Glomerular visceral epithelial cell (primary cell): ENCODE measurements around the gene HHIPL1.
A peak's percentile ranks its signal among the peaks of the same experiment; 100 is the strongest.
"Not testable (repeated sequence)": the region's sequence is repeated elsewhere in the genome, so short reads cannot be mapped to it uniquely, and the experiment has no call there.

Experiments used
- DNase-seq: peaks from one replicate; pipeline ENCODE4 v3.0.0-alpha.2; 2016; ENCODE audit errors: extremely low spot score

The HHIPL1 gene

DNA sequence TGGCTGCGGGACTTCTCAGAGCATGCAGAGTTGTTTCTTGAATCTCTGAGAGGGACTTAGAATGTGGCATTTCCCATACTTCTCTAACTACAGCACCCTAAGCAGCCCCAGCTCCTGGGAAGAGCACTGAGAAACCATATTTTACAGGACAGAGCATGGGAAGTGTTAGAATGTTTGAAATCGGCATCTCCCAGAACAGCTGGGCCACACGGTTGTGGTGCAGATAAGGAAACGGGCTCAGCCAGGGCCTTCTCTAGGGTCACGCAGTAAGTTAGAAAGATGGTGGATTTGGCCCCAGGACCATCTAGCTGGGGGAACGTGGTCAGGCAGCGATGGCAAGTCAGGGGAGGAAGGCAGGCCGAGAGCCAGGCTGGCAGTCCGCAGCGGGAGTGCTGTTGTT is 10.5 kb upstream of the HHIPL1 start:
- DNase-seq: no peak

DNA sequence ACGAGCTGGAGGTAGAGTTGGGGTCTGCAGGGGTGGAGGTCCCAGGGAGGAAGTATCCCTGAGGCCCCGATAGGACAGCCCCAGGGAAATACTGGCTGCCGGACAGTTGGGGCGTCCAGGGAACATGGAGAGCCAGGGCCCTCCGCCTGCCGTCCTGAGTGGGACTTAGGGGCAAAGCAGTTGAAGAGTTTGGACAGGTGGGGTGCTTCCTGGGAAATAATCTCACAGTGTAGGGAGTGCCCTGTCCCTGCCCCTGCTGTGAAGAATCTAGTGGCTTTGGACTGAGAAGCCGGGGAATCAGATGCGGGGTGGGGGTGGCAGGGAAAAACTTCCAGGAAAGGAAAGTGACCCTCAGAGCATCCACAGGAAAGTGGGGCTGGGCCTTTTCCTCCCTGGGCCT is 9.8 kb upstream of the HHIPL1 start:
- DNase-seq: no peak

DNA sequence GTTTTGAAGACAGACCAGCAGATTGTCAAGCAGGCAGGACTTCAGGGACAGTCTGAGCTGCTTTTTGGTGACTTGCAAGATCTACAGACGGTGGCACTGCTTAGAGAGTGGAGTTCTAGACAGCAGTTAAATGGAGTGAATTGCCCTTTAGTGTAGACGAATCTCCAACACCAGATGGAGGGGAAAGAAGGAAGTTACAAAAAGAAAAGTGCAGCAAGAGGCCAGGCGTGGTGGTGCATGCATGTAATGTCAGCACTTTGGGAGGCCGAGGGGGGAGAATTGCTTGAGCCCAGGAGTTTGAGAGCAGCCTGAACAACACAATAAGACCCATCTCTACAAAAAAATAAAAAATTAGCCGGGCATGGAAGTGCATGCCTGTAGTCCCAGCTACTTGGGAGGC is 8.4 kb upstream of the HHIPL1 start:
- no peak for DNase-seq

DNA sequence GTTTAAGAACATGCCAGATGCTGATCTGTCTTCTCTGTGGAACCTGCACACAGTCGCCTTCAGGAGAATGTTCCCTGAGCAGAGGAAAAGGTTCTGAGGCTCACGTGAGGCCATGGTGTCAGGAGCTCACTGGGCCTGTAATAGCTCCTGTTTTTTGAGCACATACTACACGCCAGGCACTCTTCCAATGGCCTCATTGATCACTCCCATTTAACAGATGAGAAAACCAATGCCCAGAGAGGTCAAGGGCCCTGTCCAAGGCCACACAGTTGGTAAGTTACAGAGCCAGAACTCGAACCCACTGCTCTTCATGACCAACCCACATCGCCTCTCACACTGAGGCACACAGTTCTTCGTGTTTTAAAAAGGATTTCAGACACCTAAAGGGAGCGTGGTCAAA is 7.3 kb upstream of the HHIPL1 start:
- no peak for DNase-seq

DNA sequence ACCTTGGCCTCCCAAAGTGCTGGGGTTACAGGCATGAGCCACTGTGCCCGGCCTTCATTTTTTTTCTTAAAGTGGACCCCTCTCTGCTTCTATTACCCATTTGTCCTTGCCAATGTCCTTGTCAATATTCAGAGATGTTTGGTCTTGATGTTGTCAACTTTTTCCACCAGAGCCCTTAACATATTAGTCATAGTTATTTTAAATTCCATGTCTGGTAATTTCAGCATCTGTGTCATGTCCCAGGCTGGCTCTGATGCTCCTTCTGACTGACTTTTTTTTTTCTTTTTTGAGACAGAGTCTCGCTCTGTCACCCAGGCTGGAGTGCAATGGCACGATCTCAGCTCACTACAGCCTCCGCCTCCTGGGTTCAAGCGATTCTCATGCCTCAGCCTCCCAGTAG is 2.2 kb upstream of the HHIPL1 start:
- DNase-seq: not testable (repeated sequence)

DNA sequence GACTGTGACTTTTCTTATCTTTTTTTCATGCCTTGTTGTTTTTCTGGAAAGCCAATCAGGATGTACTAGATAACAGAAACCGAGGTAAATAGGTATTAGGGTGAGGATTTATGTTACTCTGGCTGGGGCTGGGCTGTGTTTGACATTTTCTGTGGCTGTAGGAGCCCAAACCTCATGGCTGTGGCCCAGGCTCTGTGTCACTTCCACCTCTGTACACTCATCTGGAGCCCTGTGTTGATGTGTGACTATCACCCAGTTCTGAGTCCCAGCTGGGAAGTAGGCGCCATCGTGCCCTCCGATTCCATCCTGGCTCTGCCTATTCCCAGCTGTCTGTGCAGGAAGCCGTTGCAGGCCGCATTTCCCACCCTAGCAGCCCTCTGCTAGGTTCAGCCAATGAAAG is 1.6 kb upstream of the HHIPL1 start:
- DNase-seq: no peak

DNA sequence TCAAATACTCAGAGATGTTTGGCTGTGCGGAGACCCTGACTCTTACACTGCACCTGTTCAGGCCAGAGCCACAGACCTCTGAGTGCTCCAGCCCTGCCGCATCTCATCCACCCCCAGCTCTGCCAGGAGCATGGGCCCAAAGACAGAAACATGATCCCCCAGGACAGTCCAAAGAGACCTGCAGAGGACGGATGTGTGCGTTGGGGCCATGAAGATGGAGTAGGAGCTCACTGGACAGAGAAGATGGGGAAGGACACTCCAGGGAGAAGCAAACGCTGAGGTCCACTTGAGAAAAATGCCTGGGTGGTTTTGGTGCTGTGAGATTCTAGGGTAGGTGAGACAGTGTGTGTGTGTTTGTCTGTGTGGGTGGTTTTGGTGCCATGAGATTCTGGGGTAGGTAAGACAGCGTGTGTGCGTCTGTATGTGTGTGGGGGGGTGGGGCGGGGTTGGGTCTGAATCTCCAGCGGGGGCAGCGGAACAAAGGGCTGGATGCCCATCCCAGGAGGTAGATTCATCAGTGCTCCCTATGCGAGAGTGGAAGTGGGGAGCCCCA is 818 bp upstream of the HHIPL1 start:
- DNase-seq: no peak

DNA sequence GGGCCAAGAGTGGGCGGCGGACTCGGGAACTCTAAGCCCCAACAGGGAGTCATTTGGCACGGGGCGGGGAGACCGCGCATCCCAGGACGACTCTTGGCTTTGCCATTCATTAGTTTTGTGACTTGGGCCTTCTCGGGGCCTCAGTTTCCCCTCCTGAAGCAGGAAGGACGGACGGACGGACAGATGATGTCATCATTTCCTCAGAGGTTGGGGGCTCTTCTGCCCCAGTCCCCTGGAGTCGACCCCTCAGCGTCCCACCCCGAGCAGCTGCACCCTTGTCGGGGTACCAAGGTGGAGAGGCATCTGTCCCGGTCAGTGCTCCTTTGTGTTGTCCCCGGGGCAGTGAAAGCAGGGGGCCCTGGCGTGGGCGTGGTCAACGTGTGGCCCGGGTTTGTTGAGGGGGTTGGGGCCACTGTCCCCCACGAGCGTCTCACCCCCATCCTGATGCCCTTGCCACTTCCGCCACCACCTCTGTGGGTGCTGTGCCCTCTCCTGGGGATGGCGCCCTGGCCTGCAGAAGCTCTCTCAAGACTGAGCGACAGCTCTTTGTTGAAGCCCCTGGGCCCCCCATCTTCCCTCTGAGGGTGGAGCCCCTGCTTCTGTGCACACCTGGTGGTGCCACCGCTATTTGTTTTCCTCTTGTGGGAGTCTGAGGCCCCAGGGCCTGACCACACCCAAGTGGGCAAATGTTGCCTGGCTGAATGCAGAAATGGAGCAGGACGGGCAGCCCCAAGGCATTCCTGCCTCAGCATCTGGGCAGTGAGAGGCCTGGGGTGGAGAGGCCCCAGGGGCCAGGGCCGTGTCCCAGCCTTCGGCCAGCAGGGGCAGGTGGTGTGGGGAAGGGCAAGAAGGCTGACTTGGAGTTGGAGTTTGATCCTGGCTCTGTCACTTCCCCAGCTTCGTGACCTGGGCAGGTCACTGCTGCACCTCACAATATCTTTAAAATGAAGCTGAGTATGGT is 896 bp downstream of the HHIPL1 start:
- DNase-seq: no peak

DNA sequence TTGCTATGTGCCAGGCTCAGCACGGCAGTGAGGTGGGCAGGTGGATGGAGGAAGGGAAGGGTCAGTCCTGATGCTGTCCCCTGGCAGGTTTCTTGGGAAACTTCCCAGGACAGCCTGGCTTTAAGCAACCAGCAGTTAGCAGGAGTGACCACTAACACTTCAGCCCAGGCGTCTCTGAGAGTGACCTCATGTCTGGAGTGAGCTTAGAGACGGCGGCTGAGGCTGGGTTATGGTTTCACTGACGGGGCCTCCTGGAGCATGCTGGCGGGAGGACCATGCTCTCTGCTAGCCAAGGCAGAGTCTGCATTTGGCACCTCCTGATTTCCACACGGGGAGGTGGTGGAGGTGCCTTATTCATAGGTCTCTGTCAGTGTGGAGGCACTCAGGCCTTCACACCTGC is 2.5 kb downstream of the HHIPL1 start:
- DNase-seq: peak; percentile 63

DNA sequence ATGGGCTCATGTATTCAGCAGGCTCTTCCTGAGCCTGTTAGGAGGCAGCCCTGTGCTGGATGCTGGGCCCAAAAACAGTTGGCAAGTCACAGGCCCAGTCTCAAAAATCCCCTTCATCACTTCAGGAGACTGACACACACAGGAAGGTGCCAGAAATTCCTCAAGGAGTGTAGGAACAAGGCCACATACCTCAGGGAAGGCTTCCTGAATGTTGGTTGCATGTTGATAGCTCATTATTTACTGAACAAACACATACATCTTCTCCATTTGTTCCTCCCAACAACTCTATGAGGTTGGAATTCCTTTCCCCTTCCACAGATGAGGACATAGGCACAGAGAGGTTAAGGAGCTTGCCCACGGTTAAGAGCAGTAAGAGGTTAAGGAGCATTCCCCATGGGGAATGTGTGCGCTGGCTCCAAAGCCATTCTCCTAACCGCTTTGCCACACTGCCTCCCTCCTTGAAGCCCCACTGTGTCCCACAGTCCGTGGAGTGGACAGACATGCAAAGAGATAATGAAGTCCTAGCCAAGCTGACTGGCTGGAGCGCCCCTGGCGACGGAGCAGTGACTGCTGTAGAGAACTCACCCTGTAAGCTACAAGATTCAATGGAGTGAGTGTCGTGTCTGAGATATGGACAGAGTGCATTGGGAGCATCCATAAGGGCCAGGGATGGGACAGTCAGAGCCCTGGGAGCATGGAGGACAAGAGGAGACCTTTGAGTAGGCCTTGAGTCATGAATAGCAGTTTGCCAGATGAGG is 3.3 kb downstream of the HHIPL1 start:
- DNase-seq: no peak

DNA sequence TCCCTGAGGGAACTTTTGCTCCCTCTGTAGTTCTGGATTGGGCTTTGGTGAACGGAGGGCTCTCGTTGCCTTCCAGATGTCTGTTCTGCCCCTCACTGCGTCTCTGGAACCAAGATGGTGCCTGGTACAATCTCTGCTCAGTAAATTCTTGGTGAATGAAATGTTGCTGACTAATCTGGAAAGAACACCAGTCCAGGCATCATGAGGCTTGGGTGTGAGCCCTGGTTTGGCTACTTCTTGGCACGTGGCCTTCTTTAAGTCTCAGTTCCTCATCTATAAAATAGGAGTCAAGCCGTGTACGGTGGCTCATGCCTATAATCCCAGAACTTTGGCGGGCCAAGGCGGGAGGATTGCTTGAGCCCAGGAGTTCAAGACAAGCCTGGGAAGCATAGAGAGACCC is 4.3 kb downstream of the HHIPL1 start:
- no peak for DNase-seq

DNA sequence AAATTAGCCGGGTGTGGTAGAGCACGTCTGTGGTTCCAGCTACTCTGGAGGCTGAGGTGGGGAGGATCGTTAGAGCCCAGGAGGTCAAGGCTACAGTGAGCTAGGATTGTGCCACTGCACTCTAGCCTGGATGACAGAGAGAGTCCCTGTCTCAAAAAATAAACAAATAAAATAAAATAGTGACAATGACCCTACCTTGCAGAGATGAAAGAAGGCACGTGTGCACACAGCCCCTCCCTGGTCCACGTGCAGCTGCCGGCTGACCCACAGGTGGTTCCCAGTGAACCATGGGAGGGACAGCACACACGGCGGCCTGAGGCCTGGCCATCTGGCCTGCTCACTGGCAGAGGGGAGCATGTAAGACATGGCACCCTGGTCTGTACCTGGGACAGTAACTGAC is 4.7 kb downstream of the HHIPL1 start:
- no peak for DNase-seq

DNA sequence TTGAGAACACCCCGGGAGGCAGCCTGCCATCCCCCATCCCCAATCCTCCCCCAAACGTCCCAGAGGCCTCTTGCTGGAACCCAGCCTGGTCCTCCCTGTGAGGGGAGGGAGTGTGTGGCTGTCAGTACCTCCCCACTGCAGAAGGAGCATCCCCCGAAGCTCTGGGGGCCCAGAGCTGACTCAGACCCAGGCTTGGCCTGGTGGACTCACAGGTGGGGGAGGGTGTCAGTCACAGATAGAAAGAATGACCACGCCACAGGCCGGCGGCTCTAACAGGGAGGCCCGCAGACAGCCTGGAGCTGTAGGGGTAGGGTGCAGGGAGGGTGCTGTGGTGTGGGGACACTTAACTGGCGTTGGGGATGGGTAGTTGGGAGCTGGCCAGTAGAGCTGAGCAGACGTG is 5.3 kb downstream of the HHIPL1 start:
- no peak for DNase-seq

DNA sequence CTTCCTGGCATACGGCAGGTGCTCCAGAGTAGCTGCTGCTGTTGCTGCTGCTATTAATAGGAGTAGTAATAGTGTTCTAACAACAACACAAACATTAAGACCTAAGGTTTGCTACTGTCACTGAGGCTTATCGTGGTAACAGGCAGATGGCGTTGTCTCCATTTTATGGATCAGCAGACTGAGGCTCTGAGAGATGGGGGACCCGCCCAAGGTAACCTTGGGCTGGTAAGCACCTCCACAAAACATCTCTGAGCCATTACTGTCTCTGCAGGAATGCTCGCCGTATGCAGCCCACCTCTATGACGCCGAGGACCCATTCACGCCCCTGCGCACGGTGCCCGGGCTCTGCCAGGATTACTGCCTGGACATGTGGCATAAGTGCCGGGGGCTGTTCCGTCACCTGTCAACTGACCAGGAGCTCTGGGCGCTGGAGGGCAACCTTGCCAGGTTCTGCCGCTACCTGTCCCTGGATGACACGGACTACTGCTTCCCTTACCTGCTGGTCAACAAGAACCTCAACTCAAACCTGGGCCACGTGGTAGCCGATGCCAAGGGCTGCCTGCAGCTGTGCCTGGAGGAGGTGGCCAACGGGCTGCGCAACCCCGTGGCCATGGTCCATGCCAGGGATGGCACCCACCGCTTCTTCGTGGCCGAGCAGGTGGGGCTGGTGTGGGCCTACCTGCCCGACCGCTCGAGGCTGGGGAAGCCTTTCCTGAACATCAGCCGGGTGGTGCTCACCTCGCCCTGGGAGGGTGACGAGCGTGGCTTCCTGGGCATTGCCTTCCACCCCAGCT is 7.2 kb downstream of the HHIPL1 start:
- DNase-seq: no peak

DNA sequence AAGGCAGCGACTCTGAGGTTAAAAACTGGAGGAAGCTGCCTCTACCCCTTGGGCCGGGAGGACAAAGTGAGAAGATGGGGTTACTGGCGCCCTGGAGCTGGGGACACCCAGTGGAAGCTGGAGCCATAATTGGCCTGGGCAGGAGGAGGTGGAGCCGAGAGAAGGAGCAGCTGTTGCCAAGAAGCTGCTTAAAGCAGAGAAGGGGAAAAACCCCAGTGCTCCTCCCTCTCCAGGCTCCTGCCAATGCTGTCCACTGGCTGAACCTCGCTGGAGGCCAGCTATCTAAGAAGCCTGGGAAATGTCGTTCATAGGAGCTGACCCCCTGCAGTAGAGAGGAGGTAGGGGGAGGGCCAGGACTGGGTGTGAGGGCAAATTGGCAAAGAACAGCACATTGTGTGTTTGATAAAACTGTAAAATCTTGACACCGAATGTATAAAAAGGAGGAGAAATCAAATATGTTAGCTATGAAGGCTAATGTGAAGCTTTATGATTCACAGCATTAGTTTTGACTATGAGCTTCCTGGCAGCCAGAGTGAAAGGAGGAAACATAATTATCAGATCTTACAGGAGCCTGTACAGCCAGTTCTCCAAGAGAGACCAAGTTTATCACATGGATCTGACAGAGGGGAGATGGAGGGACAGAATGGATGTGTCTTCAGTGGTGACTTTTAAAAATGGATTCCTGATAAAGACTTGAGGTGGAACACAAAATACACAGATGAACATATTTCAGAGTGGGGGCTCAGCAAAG is 9.5 kb downstream of the HHIPL1 start:
- DNase-seq: peak; percentile 51

DNA sequence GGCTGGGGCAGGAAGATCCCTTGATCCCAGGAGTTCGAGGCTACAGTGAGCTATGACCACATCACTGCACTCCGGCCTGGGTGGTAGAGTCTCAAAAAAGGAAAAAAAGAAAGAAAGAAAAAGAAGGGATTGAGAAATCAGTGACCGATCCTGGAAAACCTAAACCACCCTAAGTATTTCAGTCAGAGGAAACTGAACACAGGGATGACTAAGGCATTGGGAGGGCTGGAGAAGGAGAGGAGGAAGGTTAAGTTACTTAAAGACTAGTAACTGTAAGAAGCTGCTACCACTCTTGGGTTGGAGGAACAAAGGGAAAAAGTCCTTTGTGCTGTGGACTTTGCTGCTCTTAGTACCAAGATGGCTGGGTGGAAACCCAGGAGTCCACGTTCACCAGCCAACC is 10.6 kb downstream of the HHIPL1 start:
- no peak for DNase-seq

DNA sequence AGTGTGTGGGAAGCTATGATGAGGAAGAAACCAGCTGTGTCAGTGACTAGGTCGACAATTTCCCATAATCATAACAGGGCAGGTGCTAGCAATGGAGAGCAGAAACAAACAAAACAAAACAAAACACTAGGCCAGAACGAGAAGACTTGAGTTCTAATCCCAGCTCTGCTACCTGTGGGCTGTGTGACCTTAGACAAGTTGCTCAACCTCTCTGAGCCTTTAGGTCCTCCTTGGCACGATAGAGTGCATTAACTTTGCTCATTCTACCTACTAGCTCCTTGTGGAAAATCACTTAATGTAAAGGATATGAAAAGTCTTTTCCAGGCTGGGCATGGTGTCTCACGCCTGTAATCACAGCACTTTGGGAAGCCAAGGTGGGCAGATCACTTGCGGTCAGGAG is 11.2 kb downstream of the HHIPL1 start:
- DNase-seq: no peak

DNA sequence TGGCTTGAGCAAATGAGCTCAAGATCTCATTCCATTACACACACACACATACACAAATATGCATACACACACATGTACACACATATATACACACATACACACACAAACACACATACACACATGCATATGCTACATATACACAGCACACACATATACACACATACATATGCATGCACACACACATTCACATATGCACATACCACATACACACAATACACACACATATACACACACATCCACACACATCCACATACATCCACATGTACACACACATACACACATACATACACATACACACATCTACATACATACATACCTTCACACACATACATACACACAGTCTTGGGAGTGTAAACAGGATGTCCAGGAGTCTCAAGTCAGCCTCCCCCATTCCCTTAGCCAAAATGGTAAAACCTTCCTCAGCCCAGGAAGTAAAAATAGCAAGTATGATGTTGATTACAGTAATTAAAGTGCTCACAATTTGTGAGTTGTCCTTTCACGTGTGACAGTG is 12.8 kb downstream of the HHIPL1 start:
- no peak for DNase-seq

DNA sequence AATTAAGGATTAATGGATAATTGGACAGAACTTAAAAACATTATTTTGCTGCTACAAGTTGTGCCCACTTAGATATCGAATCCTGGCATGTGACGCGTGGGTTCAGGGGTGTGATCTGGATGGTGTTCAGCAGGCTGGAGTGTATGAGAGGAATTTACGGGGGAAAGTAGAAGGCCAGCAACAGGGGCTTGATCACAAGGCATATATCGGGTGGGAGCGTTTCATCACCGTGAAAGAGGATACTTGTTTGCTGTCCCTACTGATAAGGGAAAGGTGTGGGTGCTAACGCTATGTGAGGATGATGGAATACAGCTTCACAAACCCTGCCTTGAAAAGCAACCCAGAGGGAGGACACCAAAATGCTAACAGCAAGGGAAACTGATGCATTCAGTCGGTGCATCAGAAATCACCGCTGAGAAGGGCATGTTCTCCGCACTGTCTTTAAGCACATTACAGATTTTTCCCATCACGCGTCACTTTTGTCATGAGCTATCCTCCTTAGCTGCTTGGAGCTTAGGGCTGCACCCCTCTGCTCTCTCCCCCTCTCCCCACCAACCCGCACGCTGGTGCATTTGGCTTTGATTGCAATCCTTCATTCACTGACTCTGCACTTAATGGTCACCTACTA is 13.4 kb downstream of the HHIPL1 start:
- no peak for DNase-seq

DNA sequence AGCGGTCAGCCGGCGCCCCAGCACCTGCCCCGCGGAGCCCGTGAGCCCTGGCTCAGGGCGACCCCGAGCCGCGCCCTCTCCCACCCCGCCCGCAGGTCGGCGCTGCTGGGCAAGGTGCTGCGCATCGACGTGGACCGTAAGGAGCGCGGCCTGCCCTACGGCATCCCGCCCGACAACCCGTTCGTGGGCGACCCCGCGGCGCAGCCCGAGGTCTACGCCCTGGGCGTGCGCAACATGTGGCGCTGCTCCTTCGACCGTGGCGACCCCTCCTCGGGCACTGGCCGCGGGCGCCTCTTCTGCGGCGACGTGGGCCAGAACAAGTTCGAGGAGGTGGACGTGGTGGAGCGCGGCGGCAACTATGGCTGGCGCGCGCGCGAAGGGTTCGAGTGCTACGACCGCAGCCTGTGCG is 14.4 kb downstream of the HHIPL1 start:
- no peak for DNase-seq
